Endodermal cell (in vitro differentiated cells): ENCODE data around the gene PNPLA6. TPM values are rescaled to one million over a fixed set of nuclear protein-coding genes. Genes with fewer than 3 reads are reported as not detected.
A peak's percentile ranks its signal among the peaks of the same experiment; 100 is the strongest.

Experiments used
- DNase-seq: peaks from one replicate; pipeline ENCODE4 v3.0.0-alpha.2; 2017
- H3K27ac ChIP-seq: 2 replicates; pipeline ENCODE4 v1.5.1; 2013; ENCODE audit warnings: mild to moderate bottlenecking, low read depth, low read length, moderate library complexity
- H3K27me3 ChIP-seq: 2 replicates; pipeline ENCODE4 v1.6.1; 2013; ENCODE audit warnings: mild to moderate bottlenecking, low read length, moderate library complexity; ENCODE audit not compliant: insufficient read depth, control insufficient read depth, poor library complexity, severe bottlenecking
- H3K36me3 ChIP-seq: 2 replicates; pipeline ENCODE4 v1.7.0; 2013; ENCODE audit warnings: mild to moderate bottlenecking, low read length, moderate library complexity; ENCODE audit not compliant: control insufficient read depth, insufficient read depth
- H3K4me1 ChIP-seq: one replicate; pipeline ENCODE4 v1.7.0; 2013; ENCODE audit warnings: low read length; ENCODE audit not compliant: control insufficient read depth, insufficient read depth
- H3K4me3 ChIP-seq: 2 replicates; pipeline ENCODE4 v1.5.1; 2013; ENCODE audit warnings: mild to moderate bottlenecking, low read length, moderate library complexity
- H3K9ac ChIP-seq: 2 replicates; pipeline ENCODE4 v1.6.1; 2013; ENCODE audit warnings: mild to moderate bottlenecking, low read length, moderate library complexity; ENCODE audit not compliant: poor library complexity, severe bottlenecking; ENCODE audit errors: extremely low read depth
- H3K9me3 ChIP-seq: 2 replicates; pipeline ENCODE4 v1.6.1; 2013; ENCODE audit warnings: mild to moderate bottlenecking, low read length, moderate library complexity; ENCODE audit not compliant: control insufficient read depth
- H3K27ac Mint-ChIP-seq: 2 replicates; pipeline ENCODE4 v1.8.0; 2020; ENCODE audit warnings: mixed read lengths
- H3K27me3 Mint-ChIP-seq: 2 replicates; pipeline ENCODE4 v1.8.0; 2021; ENCODE audit warnings: mild to moderate bottlenecking, mixed read lengths; ENCODE audit not compliant: insufficient read depth
- H3K36me3 Mint-ChIP-seq: 2 replicates; pipeline ENCODE4 v1.8.0; 2020; ENCODE audit warnings: low read depth, mixed read lengths
- H3K4me1 Mint-ChIP-seq: 2 replicates; pipeline ENCODE4 v1.8.0; 2020; ENCODE audit warnings: mixed read lengths
- H3K4me3 Mint-ChIP-seq: 2 replicates; pipeline ENCODE4 v1.8.0; 2020; ENCODE audit warnings: mild to moderate bottlenecking, moderate library complexity, mixed read lengths
- H3K9me3 Mint-ChIP-seq: 2 replicates; pipeline ENCODE4 v1.8.0; 2020; ENCODE audit warnings: mild to moderate bottlenecking, mixed read lengths
- CTCF ChIP-seq: fragments of 200-600 bp; sonication (generic); conservative IDR thresholded peaks from 2 replicates; pipeline ENCODE4 v1.5.0; 2021; ENCODE audit warnings: antibody characterized with exemption, mild to moderate bottlenecking
- WGBS, 2 experiments: methylation state at CpG; one replicate each; pipeline versions ENCODE4 v1.1.5 to v1.1.7; 2013; ENCODE audit warnings: missing lambda C conversion rate in 2 of 2, mixed read lengths in 1 of 2; ENCODE audit not compliant: insufficient coverage in 1 of 2, insufficient read length in 1 of 2; 5-methylcytosine and 5-hydroxymethylcytosine counted together
- total RNA-seq, 2 donors: library from RNA; stranded (reverse); fragmentation: NEBNext Ultra II Directional in 1 of 2; extraction: Animal tissue kit (Norgen Biotek cat#: 25700) in 1 of 2; gene quantifications; 2 replicates in 1 of 2; 3 replicates in 1 of 2; pipeline ENCODE4 v1.2.1, GENCODE V29; 2021

The PNPLA6 gene
- total RNA-seq, 2 donors from 2014 or later: 86.1 to 124 TPM

- Histone ChIP-seq H3K9ac (no peak overlapping the region), H3K36me3 (peaks cover 30% of the 10 kb centered on the region), H3K27ac (no peak overlapping the region), H3K9me3 (no peaks in the 10 kb centered on the region), H3K4me3 (no peak overlapping the region), H3K27me3 (no peaks in the 10 kb centered on the region), H3K4me1 (no peaks in the 10 kb centered on the region)
- Mint-ChIP-seq H3K9me3 (no peaks in the 10 kb centered on the region), H3K27me3 (no peaks in the 10 kb centered on the region), H3K36me3 (peaks cover 37% of the 10 kb centered on the region), H3K27ac (no peak overlapping the region), H3K4me1 (no peaks in the 10 kb centered on the region), H3K4me3 (no peak overlapping the region)
- no peak for TF ChIP-seq CTCF
- DNase-seq: no peak
- WGBS, 2 experiments: 85% methylated on average over 1 of the region's 2 CpGs; no CpG with 5 or more reads in 1 of the 2 experiments
These were observed 24.7 kb downstream of the PNPLA6 start for GRCh38 chr19:7560255-7560654.

- 92% methylated on average over 9 to 17 of the region's 17 CpGs for WGBS, 2 experiments
- peaks cover 31% of the 10 kb centered on the region for H3K36me3 Mint-ChIP-seq
These were observed 25.8 kb downstream of the PNPLA6 start for GRCh38 chr19:7561325-7561724.

GRCh38 chr19:7562646-7563393 lies 27.3 kb downstream of the PNPLA6 start:
- H3K27me3 ChIP-seq: no peaks in the 10 kb centered on the region
- H3K27ac Mint-ChIP-seq: no peak overlapping the region
- H3K9me3 ChIP-seq: no peaks in the 10 kb centered on the region
- H3K4me1 Mint-ChIP-seq: no peaks in the 10 kb centered on the region
- H3K27me3 Mint-ChIP-seq: no peaks in the 10 kb centered on the region
- H3K36me3 ChIP-seq: peaks cover 14% of the 10 kb centered on the region
- no peak overlapping the region for H3K4me3 Mint-ChIP-seq
- no peaks in the 10 kb centered on the region for H3K4me1 ChIP-seq
- H3K4me3 ChIP-seq: no peak overlapping the region
- H3K9ac ChIP-seq: no peak overlapping the region
- peaks cover 22% of the 10 kb centered on the region for H3K36me3 Mint-ChIP-seq
- no peak overlapping the region for H3K27ac ChIP-seq
- H3K9me3 Mint-ChIP-seq: no peaks in the 10 kb centered on the region
- DNase-seq: peak; percentile 74
- WGBS, 2 experiments: 68 to 80% methylated on average over 9 to 13 of the region's 16 CpGs
- TF ChIP-seq CTCF: no peak

More at GRCh38 chr19:7561325-7561724, 25.8 kb downstream of the PNPLA6 start:
- no peak overlapping the region for H3K4me3 ChIP-seq
- no peaks in the 10 kb centered on the region for H3K4me1 ChIP-seq
- H3K9me3 Mint-ChIP-seq: no peaks in the 10 kb centered on the region
- H3K4me3 Mint-ChIP-seq: no peak overlapping the region
- TF ChIP-seq CTCF: no peak
- no peak overlapping the region for H3K9ac ChIP-seq
- no peak overlapping the region for H3K27ac ChIP-seq
- peaks cover 24% of the 10 kb centered on the region for H3K36me3 ChIP-seq
- no peaks in the 10 kb centered on the region for H3K9me3 ChIP-seq
- H3K4me1 Mint-ChIP-seq: no peaks in the 10 kb centered on the region
- H3K27ac Mint-ChIP-seq: no peak overlapping the region
- no peak for DNase-seq
- H3K27me3 Mint-ChIP-seq: no peaks in the 10 kb centered on the region
- H3K27me3 ChIP-seq: no peaks in the 10 kb centered on the region
